Choroid plexus epithelial cell (primary cell): ENCODE data around the gene PRIMA1.

Experiments
- DNase-seq: peaks from one replicate; pipeline ENCODE4 v3.0.0-alpha.2; 2010; ENCODE audit warnings: low read depth
- H3K4me3 ChIP-seq: 2 replicates; pipeline ENCODE4 v1.5.1; 2011; ENCODE audit warnings: low read depth, mild to moderate bottlenecking, control low read depth, low read length, moderate library complexity
- TF ChIP-seq, protein P1 (sequence below): conservative IDR thresholded peaks from 2 replicates; pipeline ENCODE4 v1.5.1; 2011; ENCODE audit warnings: low read depth, mild to moderate bottlenecking, control low read depth, inconsistent platforms, low read length, moderate library complexity

PRIMA1 gene

DNA sequence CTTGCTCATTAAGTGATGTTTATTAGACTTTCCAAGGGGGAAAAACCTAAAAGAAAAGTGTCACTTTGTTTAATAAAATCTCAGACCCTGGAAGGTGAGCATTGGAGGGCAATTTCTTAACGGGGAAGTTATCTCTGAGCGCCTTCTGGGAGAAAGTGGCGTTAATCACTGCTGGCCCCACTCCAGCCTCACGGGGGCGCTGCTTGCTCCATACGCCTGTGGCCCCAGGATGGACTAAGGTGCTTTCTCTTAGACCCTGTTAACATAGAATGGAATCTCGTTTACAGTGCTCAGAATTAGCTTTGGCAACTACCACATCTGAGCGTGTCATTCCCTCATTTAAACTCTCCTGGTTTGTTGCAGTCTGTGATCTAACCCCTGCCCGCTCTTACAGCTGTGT lies 16.4 kb upstream of the PRIMA1 start:
- DNase-seq: no peak
- TF ChIP-seq, protein P1, sequence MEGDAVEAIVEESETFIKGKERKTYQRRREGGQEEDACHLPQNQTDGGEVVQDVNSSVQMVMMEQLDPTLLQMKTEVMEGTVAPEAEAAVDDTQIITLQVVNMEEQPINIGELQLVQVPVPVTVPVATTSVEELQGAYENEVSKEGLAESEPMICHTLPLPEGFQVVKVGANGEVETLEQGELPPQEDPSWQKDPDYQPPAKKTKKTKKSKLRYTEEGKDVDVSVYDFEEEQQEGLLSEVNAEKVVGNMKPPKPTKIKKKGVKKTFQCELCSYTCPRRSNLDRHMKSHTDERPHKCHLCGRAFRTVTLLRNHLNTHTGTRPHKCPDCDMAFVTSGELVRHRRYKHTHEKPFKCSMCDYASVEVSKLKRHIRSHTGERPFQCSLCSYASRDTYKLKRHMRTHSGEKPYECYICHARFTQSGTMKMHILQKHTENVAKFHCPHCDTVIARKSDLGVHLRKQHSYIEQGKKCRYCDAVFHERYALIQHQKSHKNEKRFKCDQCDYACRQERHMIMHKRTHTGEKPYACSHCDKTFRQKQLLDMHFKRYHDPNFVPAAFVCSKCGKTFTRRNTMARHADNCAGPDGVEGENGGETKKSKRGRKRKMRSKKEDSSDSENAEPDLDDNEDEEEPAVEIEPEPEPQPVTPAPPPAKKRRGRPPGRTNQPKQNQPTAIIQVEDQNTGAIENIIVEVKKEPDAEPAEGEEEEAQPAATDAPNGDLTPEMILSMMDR: no peak
- H3K4me3 ChIP-seq: no peak overlapping the region

DNA sequence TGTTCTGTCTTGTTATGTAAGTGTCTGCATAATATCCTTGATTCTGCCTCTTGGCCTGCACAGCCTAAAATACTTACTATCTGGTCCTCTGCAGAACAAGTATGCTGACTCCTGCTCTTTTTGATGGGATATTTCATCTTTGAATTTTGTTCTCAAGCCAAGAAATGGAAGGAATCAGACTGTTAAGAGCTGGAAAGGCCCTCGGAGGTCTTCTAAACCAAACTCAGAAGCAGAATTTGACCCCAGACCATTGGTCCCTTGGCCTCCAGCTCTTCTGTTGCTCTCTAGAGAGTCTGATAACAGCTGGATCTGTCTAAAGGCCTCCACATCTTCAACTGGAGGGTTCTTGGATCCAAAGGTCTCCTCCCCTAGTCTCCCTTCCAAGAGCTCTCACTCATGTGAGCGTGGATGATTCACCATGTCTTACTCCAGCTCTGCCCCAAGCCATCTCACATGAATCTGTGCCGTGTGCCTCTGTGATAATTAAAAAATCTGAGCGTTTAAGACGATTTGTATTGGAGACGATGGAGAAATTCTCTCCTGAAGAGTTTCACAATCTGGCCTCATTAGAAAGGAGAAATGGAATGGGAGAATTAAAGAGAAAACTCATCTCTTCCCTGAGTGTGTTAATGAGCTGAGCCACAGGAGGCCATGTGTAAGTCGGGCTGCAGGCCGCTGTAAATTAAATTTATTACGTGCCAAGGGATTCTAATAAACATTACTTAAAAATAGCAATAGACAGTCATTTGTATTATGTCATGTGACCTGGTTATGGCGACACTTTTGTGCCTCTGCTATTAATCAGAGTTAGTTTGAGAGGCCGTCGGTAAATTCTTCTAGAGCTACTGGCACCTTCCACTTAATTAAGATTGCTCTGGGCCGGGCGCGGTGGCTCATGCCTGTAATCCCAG lies 15.4 kb upstream of the PRIMA1 start:
- TF ChIP-seq, protein P1: no peak
- no peak for DNase-seq
- no peak overlapping the region for H3K4me3 ChIP-seq

DNA sequence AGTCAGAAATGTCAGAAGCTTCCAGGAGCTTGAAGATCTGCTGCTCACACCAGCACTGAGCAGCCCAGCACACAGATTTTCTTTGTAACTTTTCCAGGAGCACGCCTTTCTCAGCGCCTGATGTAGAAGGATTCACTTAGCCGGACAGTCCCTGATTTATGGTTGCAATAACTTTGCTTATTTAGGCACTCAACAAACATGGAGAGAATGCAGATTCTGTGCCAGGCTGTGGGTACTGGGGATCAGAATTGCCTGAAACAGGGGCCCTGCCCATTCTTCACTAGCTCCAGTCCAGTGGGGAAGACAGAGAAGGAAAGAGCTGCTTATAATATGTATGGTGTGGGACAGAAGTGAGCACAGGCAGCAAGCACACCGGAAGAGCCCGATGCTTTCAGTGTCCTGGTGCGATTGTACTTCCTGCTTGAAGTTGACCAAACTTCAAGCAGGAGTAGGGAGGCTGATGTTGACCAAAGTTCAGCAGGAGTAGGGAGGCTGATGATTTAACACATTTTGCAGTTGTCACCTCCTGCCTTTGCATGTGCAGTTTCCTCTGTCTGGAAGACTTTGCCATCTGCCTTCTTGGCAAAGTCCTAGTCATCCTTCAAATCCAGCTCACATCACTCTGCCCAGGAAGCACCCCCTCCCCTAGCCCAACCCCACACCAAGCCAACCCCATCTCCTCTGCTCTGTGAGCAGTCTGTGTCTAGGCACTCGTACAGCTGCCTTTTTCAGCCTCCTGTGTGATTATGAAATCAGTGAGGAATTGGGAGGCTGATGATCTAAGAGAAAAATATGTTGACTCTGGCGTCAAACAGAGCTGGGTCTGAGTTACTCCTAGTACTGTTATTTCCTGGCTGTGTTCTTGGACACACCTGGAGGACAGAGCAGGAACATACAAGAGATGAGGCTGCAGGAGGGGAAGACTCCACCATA lies 12.0 kb upstream of the PRIMA1 start:
- TF ChIP-seq, protein P1: no peak
- DNase-seq: no peak
- H3K4me3 ChIP-seq: no peak overlapping the region

DNA sequence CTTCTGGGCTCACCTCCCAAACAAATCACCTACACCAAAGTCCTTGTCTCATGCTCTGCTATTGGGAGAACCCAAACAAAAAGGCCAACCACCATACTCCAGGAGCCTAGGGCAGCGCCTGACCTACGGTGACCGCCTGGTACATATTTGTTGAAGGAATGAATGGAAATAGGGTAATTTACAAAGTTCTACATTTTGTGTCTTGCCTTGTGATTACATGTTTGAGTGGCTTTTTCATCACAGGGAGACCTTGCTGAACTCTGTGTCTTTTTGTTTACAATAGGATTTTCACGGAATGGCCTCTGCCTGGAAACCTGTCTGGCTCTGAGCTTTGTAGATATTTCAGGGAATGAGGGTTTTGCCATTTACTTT lies 11.3 kb upstream of the PRIMA1 start:
- no peak for DNase-seq
- no peak overlapping the region for H3K4me3 ChIP-seq
- TF ChIP-seq, protein P1: no peak

DNA sequence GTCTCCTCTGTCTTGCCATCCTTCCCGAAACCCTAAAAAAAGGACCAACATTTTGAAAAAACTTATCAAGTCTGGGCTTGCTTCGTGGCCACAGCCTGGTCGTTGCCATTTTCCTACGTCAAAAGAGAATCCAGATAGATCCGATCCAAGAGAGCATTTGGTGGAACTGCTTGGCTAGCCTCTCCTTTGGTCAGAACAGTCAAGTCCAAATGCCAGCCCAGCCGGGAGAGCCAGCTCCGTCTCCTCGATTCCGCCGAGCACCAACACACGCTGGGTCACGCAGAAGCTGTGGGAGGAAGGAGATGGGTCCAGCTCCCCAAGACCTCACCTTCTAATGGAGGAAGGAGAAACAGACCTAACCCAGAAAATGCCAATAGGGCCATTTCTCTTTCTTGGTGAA lies 9.3 kb upstream of the PRIMA1 start:
- no peak for DNase-seq
- TF ChIP-seq, protein P1: no peak

DNA sequence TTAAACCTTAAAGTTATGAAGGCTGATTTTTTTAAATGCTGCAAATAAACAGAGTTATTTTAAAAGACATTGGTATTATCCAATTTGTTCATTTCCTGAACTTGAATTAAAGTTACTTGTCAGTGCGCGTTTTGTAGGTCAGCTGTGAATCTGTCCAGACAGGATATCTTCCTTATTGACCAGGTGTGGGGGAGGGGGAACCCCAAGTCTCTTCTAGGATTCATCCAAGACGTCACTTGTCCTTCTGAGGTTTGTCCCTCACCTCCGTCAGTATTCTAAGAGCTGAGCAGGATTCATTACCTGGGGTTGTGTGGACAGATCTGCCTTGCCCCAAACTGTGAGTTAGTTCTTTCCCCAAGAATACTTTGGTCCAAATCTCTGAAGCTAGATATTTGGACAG lies 8.8 kb upstream of the PRIMA1 start:
- TF ChIP-seq, protein P1: no peak
- H3K4me3 ChIP-seq: no peak overlapping the region

More for the DNA sequence above, 9.3 kb upstream of the PRIMA1 start:
- no peak overlapping the region for H3K4me3 ChIP-seq

More for the DNA sequence above, 8.8 kb upstream of the PRIMA1 start:
- no peak for DNase-seq
